Endodermal cell (in vitro differentiated cells): Measurements from ENCODE around the gene SSTR4. TPM values are rescaled to one million over a fixed set of nuclear protein-coding genes. Genes with fewer than 3 reads are reported as not detected.

Source experiments
- DNase-seq: peaks from one replicate; pipeline ENCODE4 v3.0.0-alpha.2; 2017
- H3K27ac ChIP-seq: 2 replicates; pipeline ENCODE4 v1.5.1; 2013; ENCODE audit warnings: mild to moderate bottlenecking, low read depth, low read length, moderate library complexity
- H3K27me3 ChIP-seq: 2 replicates; pipeline ENCODE4 v1.6.1; 2013; ENCODE audit warnings: mild to moderate bottlenecking, low read length, moderate library complexity; ENCODE audit not compliant: insufficient read depth, control insufficient read depth, poor library complexity, severe bottlenecking
- H3K36me3 ChIP-seq: 2 replicates; pipeline ENCODE4 v1.7.0; 2013; ENCODE audit warnings: mild to moderate bottlenecking, low read length, moderate library complexity; ENCODE audit not compliant: control insufficient read depth, insufficient read depth
- H3K4me1 ChIP-seq: one replicate; pipeline ENCODE4 v1.7.0; 2013; ENCODE audit warnings: low read length; ENCODE audit not compliant: control insufficient read depth, insufficient read depth
- H3K4me3 ChIP-seq: 2 replicates; pipeline ENCODE4 v1.5.1; 2013; ENCODE audit warnings: mild to moderate bottlenecking, low read length, moderate library complexity
- H3K9ac ChIP-seq: 2 replicates; pipeline ENCODE4 v1.6.1; 2013; ENCODE audit warnings: mild to moderate bottlenecking, low read length, moderate library complexity; ENCODE audit not compliant: poor library complexity, severe bottlenecking; ENCODE audit errors: extremely low read depth
- H3K9me3 ChIP-seq: 2 replicates; pipeline ENCODE4 v1.6.1; 2013; ENCODE audit warnings: mild to moderate bottlenecking, low read length, moderate library complexity; ENCODE audit not compliant: control insufficient read depth
- H3K27ac Mint-ChIP-seq: 2 replicates; pipeline ENCODE4 v1.8.0; 2020; ENCODE audit warnings: mixed read lengths
- H3K27me3 Mint-ChIP-seq: 2 replicates; pipeline ENCODE4 v1.8.0; 2021; ENCODE audit warnings: mild to moderate bottlenecking, mixed read lengths; ENCODE audit not compliant: insufficient read depth
- H3K36me3 Mint-ChIP-seq: 2 replicates; pipeline ENCODE4 v1.8.0; 2020; ENCODE audit warnings: low read depth, mixed read lengths
- H3K4me1 Mint-ChIP-seq: 2 replicates; pipeline ENCODE4 v1.8.0; 2020; ENCODE audit warnings: mixed read lengths
- H3K4me3 Mint-ChIP-seq: 2 replicates; pipeline ENCODE4 v1.8.0; 2020; ENCODE audit warnings: mild to moderate bottlenecking, moderate library complexity, mixed read lengths
- H3K9me3 Mint-ChIP-seq: 2 replicates; pipeline ENCODE4 v1.8.0; 2020; ENCODE audit warnings: mild to moderate bottlenecking, mixed read lengths
- CTCF ChIP-seq: fragments of 200-600 bp; sonication (generic); conservative IDR thresholded peaks from 2 replicates; pipeline ENCODE4 v1.5.0; 2021; ENCODE audit warnings: antibody characterized with exemption, mild to moderate bottlenecking
- WGBS, 2 experiments: methylation state at CpG; one replicate each; pipeline versions ENCODE4 v1.1.5 to v1.1.7; 2013; ENCODE audit warnings: missing lambda C conversion rate in 2 of 2, mixed read lengths in 1 of 2; ENCODE audit not compliant: insufficient coverage in 1 of 2, insufficient read length in 1 of 2; 5-methylcytosine and 5-hydroxymethylcytosine counted together
- total RNA-seq, 2 donors: library from RNA; stranded (reverse); fragmentation: NEBNext Ultra II Directional in 1 of 2; extraction: Animal tissue kit (Norgen Biotek cat#: 25700) in 1 of 2; gene quantifications; 2 replicates in 1 of 2; 3 replicates in 1 of 2; pipeline ENCODE4 v1.2.1, GENCODE V29; 2021

SSTR4 gene
- total RNA-seq, 2 donors from 2014 or later = 0.40 TPM; not detected in 1

- Mint-ChIP-seq H3K4me3 (no peak overlapping the region), H3K9me3 (no peaks in the 10 kb centered on the region), H3K27me3 (no peaks in the 10 kb centered on the region), H3K36me3 (no peaks in the 10 kb centered on the region), H3K4me1 (peaks cover 7% of the 10 kb centered on the region), H3K27ac (no peak overlapping the region)
- Histone ChIP-seq H3K27ac (no peak overlapping the region), H3K36me3 (no peaks in the 10 kb centered on the region), H3K4me1 (no peaks in the 10 kb centered on the region), H3K27me3 (no peaks in the 10 kb centered on the region), H3K4me3 (no peak overlapping the region), H3K9me3 (no peaks in the 10 kb centered on the region), H3K9ac (no peak overlapping the region)
- TF ChIP-seq CTCF = no peak
- no peak for DNase-seq
- WGBS, 2 experiments = 94 to 96% methylated on average over 11 to 23 of the region's 23 CpGs
Measured at GRCh38 chr20:23085436-23086055, 50.4 kb downstream of the SSTR4 start.

- DNase-seq = no peak
- H3K27me3 Mint-ChIP-seq = no peaks in the 10 kb centered on the region
- H3K9ac ChIP-seq = no peak within 1 kb of the TSS
Measured at GRCh38 chr20:23086056-23086566, 51.0 kb downstream of the SSTR4 start, which contains the start of gene CD93. Gene CD93, minus strand, starts transcription at chr20:23086324. Its CDS starts 132 bp downstream, at chr20:23086192.

GRCh38 chr20:23086931-23087411 lies 51.9 kb downstream of the SSTR4 start:
- Mint-ChIP-seq H3K9me3 (no peaks in the 10 kb centered on the region), H3K4me3 (no peak overlapping the region), H3K27me3 (no peaks in the 10 kb centered on the region), H3K36me3 (no peaks in the 10 kb centered on the region), H3K4me1 (peaks cover 10% of the 10 kb centered on the region), H3K27ac (no peak overlapping the region)
- no peak overlapping the region for H3K27ac ChIP-seq
- no peak for DNase-seq
- H3K9ac ChIP-seq = no peak overlapping the region
- TF ChIP-seq CTCF = no peak
- H3K27me3 ChIP-seq = no peaks in the 10 kb centered on the region
- WGBS, 2 experiments = 74 to 89% methylated on average over 6 to 14 of the region's 14 CpGs
- peaks cover 4% of the 10 kb centered on the region for H3K4me1 ChIP-seq
- H3K4me3 ChIP-seq = no peak overlapping the region
- H3K9me3 ChIP-seq = no peaks in the 10 kb centered on the region
- H3K36me3 ChIP-seq = no peaks in the 10 kb centered on the region

More at GRCh38 chr20:23086056-23086566, 51.0 kb downstream of the SSTR4 start, which contains the start of gene CD93:
- H3K4me3 Mint-ChIP-seq = no peak within 1 kb of the TSS
- 91 to 92% methylated on average over 18 to 28 of the region's 28 CpGs for WGBS, 2 experiments
- H3K9me3 Mint-ChIP-seq = no peaks in the 10 kb centered on the region
- H3K4me1 Mint-ChIP-seq = peaks cover 7% of the 10 kb centered on the region
- no peaks in the 10 kb centered on the region for H3K36me3 Mint-ChIP-seq
- no peaks in the 10 kb centered on the region for H3K36me3 ChIP-seq
- no peak within 1 kb of the TSS for H3K4me3 ChIP-seq
- H3K27ac Mint-ChIP-seq = no peak within 1 kb of the TSS
- H3K9me3 ChIP-seq = no peaks in the 10 kb centered on the region
- H3K4me1 ChIP-seq = no peaks in the 10 kb centered on the region
- no peaks in the 10 kb centered on the region for H3K27me3 ChIP-seq
- H3K27ac ChIP-seq = no peak within 1 kb of the TSS
- no peak for TF ChIP-seq CTCF
